Activated CD8-positive, alpha-beta memory T cell treated with anti-CD3 and anti-CD28 coated beads, Interleukin-2, amount 50 U/mL, for 1 hour (primary cell): Measurements from ENCODE around the gene IL12A.

Source experiments
- DNase-seq: peaks from one replicate; pipeline ENCODE4 v3.0.0-alpha.2; 2020; ENCODE audit errors: extremely low read depth

The IL12A gene

DNA sequence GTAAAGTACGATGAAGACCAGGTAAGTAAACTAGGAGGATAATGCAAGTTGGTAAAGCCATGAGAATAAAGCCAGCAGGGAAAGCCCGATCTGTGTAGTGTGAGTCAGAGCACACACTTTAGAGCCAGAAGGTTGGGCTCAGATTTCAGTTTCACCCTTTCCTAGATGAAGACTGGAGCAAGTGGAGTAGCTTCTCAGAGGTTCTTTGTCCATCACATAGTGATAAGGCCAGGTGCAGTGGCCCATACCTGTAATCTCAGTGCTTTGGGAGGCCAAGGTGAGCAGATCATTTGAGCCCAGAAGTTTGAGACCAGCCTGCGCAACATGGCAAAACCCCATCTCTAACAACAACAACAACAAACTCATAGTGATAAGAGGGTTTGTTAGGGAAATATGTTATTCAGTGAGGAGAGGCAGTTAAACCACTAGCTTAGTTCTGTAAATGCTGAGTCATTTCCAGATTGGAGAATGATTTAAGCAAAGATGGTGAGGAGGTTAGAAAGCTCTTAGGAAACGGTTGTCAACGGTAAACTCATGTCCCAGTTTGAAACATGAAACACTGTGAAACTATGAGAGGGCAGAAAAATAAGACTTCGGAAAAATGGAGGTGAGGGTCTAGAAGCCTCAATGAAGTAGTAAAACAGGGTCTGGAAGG lies 39.0 kb downstream of the IL12A start:
- DNase-seq = no peak

DNA sequence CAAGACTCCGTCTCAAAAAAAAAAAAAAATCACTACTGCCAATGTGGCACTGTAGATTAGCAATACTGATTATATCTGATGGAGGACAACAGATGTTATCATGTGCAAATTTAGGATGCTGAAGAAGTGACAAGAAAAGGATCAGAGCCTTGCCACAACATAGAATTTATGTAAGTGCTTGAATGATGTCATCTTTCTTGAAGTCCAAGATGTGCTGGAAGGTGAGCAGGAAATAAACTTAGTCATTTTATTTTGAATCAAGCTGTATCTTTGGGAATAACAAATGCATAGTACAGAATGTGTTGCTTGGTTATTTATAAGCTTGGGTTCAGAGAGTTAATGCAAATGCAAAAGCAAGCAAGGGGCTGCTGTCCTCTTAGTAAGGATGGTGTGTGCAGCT lies 47.1 kb downstream of the IL12A start:
- DNase-seq = no peak

DNA sequence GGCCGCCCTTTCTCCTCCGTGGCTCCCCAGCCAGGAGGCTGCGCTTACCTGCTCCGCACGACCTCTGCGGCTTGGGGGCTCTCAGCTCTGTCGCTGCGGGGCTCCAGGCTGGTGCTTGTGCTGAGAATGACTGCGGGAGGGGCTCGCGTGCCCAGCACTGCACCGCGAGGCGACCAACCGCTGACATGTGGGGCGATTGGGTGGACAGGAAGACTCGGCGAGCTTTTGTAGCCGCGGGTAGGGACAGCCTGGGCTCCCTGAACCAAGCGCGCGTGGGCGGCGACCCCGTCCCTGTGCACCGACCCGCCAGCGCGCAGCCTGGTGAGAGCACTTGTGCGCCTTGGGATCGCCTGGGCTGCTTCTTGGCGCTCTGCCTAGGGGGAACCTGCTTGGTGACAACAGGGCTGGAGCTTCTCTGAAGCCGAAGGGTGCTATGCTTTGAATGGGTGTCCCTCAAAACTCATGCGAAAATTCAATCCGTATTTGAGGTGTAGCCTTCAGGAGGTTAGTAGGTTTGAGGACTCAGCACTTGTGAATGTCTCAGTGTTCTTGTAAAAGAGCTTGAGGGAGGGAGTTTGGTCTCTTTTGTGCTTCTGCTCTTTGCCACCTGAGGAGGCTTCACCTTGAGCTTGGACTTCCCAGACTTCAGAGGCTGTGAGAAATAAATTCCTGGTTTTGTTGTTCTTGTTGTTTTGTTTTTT lies 50.4 kb downstream of the IL12A start:
- no peak for DNase-seq

DNA sequence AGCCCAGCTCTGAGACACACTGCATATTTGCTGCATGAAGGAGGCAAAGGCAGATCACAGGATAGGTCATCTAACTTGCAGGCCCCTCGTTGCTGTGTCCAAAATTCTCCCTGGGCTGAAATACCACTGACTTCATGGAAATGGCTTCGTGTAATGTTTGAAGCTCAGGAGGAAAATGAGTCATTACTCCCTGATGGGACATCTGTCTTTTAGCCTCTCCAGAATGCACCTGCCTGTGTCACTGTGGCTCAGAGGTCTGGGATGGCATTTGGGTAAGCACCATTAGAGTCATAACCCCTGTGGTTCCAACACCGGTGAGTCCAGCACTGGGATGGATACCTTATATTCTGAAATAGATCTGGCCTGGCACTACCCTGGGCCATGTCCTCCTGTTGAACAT lies 51.5 kb downstream of the IL12A start:
- DNase-seq = no peak

DNA sequence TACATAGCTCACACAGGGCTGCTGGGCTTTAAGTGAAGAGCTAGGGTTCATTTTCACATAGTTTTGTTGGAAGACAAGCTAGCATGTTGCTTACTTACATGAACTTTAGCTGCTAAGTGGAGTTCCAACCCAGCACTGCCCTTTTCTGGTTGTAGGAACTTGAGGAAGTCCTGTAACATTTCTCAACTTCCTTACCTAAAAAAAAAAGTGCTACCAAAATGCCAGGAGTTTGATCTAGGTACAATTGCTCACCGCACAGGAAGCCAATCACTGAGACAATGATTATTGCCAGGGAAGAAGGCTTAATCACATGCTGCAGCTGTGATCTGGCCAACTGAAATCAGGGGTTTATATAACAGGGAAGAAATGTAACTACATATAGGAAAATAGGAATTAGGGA lies 52.8 kb downstream of the IL12A start:
- no peak for DNase-seq

DNA sequence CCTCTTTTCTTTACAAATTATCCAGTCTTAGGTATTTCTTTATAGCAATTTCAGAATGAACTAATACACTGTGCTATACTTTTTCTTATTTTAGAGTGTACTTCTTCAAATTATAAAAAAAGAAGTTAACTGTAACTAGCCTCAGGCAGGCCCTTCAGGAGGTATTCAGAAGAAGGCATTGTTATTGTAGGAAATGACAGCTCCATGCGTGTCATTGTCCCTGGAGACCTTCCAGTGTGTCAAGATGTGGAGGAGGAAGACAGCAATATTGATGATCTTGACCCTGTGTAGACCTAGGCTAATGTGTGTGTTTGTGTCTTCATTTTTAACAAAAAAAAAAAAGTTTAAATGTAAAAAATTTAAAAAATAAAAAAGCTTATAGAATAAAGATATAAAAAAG lies 55.5 kb downstream of the IL12A start:
- no peak for DNase-seq
